Mesothelial cell of epicardium (in vitro differentiated cells): ENCODE measurements around the gene ASPN. TPM values are rescaled to one million over a fixed set of nuclear protein-coding genes. Genes with fewer than 3 reads are reported as not detected.

ENCODE experiments used
- DNase-seq, 2 experiments: peaks; one replicate each; pipeline ENCODE4 v3.0.0; 2021; ENCODE audit warnings: low spot score in 2 of 2; ENCODE audit not compliant: unreplicated experiment in 2 of 2
- H3K27ac Mint-ChIP-seq: 2 replicates; pipeline ENCODE4 v1.8.0; 2021; ENCODE audit warnings: mixed read lengths
- H3K27me3 Mint-ChIP-seq: 2 replicates; pipeline ENCODE4 v1.8.0; 2021; ENCODE audit warnings: low read depth, mixed read lengths
- H3K36me3 Mint-ChIP-seq: 2 replicates; pipeline ENCODE4 v1.8.0; 2021; ENCODE audit warnings: mixed read lengths
- H3K4me1 Mint-ChIP-seq: 2 replicates; pipeline ENCODE4 v1.8.0; 2021; ENCODE audit warnings: mixed read lengths
- H3K4me3 Mint-ChIP-seq: 2 replicates; pipeline ENCODE4 v1.8.0; 2021; ENCODE audit warnings: mild to moderate bottlenecking, moderate library complexity, mixed read lengths
- H3K9me3 Mint-ChIP-seq: 2 replicates; pipeline ENCODE4 v1.8.0; 2021; ENCODE audit warnings: mixed read lengths
- total RNA-seq: library from RNA; stranded (reverse); gene quantifications from 3 replicates; pipeline ENCODE4 v1.2.1, GENCODE V29; 2021
- TF ChIP-seq, protein P1 (sequence below): fragments of 200-600 bp; sonication (generic); IDR thresholded peaks from one replicate; pipeline ENCODE4 v1.5.0; 2021; ENCODE audit warnings: antibody characterized with exemption; ENCODE audit not compliant: unreplicated experiment

ASPN gene
- total RNA-seq, result 0.63 to 0.86 TPM (median 0.63 TPM) in 3 replicates

DNA sequence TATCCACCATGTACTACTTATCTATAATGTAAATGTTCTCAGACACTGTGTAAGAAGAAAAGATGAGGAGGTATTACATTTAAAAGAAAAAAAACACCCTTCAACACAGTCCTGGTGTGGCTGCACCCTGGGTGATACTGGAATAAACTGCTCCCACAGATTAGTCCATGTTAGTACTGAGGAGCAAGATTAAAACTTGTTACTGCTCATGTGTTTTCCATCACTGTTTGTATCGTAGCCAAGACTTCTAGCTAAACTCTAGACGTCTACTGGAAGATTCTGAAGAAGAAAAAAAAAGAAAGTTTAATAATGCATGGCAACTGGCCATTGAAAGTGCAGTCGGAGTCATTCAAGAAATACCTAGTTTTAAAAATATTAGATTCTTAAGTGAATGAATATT, at the start of gene ASPN:
Gene ASPN, minus strand, starts transcription at position 178 of the 400 bp plus-strand sequence.
- no peaks in the 10 kb centered on the region for H3K27me3 Mint-ChIP-seq
- H3K4me3 Mint-ChIP-seq, result no peak within 1 kb of the TSS
- no peaks in the 10 kb centered on the region for H3K36me3 Mint-ChIP-seq
- H3K27ac Mint-ChIP-seq, result no peak within 1 kb of the TSS
- TF ChIP-seq, protein P1, sequence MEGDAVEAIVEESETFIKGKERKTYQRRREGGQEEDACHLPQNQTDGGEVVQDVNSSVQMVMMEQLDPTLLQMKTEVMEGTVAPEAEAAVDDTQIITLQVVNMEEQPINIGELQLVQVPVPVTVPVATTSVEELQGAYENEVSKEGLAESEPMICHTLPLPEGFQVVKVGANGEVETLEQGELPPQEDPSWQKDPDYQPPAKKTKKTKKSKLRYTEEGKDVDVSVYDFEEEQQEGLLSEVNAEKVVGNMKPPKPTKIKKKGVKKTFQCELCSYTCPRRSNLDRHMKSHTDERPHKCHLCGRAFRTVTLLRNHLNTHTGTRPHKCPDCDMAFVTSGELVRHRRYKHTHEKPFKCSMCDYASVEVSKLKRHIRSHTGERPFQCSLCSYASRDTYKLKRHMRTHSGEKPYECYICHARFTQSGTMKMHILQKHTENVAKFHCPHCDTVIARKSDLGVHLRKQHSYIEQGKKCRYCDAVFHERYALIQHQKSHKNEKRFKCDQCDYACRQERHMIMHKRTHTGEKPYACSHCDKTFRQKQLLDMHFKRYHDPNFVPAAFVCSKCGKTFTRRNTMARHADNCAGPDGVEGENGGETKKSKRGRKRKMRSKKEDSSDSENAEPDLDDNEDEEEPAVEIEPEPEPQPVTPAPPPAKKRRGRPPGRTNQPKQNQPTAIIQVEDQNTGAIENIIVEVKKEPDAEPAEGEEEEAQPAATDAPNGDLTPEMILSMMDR, result no peak
- H3K4me1 Mint-ChIP-seq, result peaks cover 27% of the 10 kb centered on the region
- H3K9me3 Mint-ChIP-seq, result no peaks in the 10 kb centered on the region
- DNase-seq, result no peak

DNA sequence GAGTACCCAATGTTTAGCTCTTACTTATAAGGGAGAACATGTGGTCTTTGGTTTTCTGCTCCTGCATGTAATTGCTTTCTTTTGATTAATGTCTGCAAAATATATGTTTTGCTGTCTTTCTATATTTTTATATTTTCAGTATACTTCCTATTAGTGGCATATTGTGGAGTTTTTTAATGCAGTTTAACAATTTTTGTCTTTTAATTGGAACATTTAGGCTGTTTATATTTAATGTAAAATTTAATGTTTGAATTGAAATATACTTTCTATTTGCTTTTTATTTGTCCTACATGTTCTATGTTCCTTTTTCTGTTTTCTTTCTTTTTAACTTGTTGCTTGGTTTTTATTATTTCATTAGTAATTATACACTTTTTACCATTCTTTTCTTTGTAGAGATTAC, 48.6 kb upstream of the ASPN start:
- Mint-ChIP-seq H3K4me1 (peaks cover under 1% of the 10 kb centered on the region), H3K36me3 (no peaks in the 10 kb centered on the region), H3K9me3 (peaks cover 25% of the 10 kb centered on the region), H3K27me3 (no peaks in the 10 kb centered on the region), H3K27ac (no peak overlapping the region), H3K4me3 (no peak overlapping the region)
- DNase-seq, result no peak
- TF ChIP-seq, protein P1, result no peak

DNA sequence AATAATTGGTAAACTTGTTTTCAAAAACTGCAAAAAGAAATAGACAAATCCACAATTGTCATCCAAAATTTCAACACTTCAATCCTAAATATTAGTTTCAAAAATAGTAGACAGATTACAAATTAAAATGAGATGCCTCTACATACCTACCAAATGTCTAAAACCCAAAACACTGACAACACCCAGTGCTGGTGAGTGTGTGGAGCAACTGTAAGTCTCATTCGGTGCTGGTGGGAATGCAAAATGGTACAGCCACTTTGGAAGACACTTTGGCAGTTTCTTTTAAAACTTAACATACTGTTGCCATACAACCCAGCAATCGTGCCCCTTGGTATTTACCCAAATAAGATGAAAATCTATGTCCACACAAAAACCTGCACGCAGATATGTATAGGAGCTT, 46.8 kb upstream of the ASPN start:
- H3K36me3 Mint-ChIP-seq, result no peaks in the 10 kb centered on the region
- peaks cover 25% of the 10 kb centered on the region for H3K9me3 Mint-ChIP-seq
- H3K27me3 Mint-ChIP-seq, result no peaks in the 10 kb centered on the region
- TF ChIP-seq, protein P1, result no peak
- DNase-seq, result no peak
- no peak overlapping the region for H3K27ac Mint-ChIP-seq
- H3K4me3 Mint-ChIP-seq, result no peak overlapping the region
- peaks cover 5% of the 10 kb centered on the region for H3K4me1 Mint-ChIP-seq

DNA sequence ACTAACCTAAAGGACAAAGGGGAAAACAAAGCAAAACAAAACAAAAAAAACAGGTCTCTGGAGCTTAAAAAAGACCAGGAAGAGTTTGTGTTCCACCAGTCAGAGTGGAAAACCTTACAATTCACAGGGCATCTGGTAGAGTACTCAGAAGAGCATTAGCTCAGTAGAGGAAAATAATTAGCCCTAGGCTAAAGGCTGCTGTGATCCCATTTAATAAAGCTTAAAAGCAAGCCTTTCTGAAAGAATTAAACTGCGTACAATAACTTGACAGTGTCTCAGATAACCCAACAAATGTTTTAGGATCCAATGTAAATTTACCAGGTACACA, 46.2 kb upstream of the ASPN start:
- TF ChIP-seq, protein P1, result no peak
- Mint-ChIP-seq H3K4me1 (peaks cover 10% of the 10 kb centered on the region), H3K9me3 (peaks cover 25% of the 10 kb centered on the region), H3K27me3 (no peaks in the 10 kb centered on the region), H3K4me3 (no peak overlapping the region), H3K27ac (no peak overlapping the region), H3K36me3 (no peaks in the 10 kb centered on the region)
- DNase-seq, result no peak

DNA sequence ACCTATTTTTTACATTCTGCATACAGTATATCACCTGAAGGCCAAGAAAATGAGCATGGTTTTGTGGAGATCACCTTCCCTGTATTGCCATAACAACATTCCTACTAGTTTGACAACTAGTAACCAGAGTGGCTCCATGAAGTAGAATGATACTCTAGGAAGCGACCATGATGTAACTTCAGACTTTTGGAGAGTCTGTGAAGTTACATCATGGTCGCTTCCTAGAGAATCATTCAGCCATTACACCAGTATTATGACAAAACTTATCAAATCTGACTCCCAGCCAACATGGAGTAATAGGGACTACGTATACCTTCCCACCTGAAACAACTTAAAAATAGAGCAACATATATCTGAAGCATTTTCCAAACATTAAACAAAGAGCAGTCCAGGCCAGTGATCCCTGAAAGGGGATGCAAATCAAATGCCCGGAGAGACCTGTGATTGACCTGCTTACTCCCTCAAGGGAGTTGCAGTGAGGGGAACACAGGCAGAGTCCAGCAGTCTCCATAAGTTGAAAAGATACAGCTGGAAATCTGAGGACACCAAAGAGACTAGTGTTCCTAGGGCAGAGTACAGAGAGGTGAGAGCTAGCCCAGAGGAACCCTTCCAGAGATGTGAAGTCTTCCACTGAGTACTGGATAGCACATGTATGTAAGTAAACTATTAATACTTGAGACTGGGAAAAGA, 45.7 kb upstream of the ASPN start:
- H3K27ac Mint-ChIP-seq, result no peak overlapping the region

More for the DNA sequence above, 45.7 kb upstream of the ASPN start:
- TF ChIP-seq, protein P1, result no peak
- Mint-ChIP-seq H3K4me1 (peaks cover 15% of the 10 kb centered on the region), H3K9me3 (peaks cover 21% of the 10 kb centered on the region), H3K4me3 (no peak overlapping the region), H3K27me3 (no peaks in the 10 kb centered on the region), H3K36me3 (no peaks in the 10 kb centered on the region)
- DNase-seq, result no peak
